ENCODE measurements around the gene SRP72.

Gene SRP72, protein sequence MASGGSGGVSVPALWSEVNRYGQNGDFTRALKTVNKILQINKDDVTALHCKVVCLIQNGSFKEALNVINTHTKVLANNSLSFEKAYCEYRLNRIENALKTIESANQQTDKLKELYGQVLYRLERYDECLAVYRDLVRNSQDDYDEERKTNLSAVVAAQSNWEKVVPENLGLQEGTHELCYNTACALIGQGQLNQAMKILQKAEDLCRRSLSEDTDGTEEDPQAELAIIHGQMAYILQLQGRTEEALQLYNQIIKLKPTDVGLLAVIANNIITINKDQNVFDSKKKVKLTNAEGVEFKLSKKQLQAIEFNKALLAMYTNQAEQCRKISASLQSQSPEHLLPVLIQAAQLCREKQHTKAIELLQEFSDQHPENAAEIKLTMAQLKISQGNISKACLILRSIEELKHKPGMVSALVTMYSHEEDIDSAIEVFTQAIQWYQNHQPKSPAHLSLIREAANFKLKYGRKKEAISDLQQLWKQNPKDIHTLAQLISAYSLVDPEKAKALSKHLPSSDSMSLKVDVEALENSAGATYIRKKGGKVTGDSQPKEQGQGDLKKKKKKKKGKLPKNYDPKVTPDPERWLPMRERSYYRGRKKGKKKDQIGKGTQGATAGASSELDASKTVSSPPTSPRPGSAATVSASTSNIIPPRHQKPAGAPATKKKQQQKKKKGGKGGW

DNA sequence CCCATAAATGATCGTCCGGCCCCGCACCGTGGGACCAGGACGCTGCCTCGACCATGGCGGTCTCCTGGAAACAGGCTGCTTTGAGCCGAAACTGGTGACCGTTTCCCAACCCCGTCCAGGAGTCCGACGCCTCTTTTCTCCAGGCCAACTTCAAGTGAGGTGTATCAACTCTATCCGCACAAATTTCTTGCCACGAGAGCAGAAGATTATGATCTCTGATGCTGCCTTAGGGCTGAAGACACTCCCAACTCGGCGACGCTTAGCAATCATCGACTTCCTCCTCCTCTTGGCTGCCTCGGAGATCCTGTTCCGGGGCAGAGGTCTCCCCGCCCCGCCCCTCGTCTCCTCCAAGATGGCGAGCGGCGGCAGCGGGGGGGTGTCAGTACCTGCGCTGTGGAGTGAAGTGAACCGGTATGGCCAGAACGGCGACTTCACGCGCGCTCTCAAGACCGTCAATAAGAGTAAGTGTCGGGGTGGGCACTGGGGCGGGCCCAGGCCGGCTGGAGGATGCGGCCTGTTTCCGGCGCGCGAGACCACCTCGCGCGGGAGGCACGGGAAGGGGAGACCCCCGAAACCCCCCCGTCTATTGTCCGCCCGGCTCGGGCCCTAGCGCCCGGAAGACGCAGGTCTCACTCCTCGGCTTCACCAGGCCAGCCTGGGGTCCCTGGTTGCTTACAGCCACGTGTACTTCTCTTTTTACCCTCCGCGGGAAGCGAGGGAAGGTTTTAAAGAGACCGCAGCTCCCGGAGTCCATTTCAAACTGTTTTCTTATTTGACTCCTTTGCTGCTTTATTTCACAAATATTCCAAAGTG is at the start of gene SRP72:
Gene SRP72 (plus strand): TSS at position 334 of the 813 bp plus-strand sequence. CDS start 19 bp downstream, at position 353.
- no peak for TF ChIP-seq ZNF274 (IDR thresholded peaks at IDR 0.05; ENCODE audit: low read depth, low read length)
- H3K4me3 ChIP-seq (ENCODE audit: low read length): peak within 1 kb of the TSS; percentile 98

DNA sequence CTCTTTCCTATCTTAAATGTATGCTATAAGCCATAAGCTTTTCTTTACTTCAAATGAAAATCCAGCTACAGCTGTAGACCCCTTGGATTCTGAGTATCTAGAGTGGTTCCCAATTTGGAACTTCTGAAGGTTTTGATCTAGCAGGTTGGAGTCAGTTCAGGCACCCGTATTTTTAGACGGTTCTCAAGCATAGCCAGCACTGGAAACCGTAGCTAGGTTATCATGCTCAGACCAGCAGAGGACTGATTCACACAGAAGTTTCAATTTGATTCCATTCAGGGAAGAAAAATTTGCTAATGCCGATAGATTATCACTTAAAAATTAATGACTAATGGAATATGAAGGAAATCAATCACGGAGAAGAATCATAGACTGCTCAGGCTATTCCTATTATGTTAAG is 43.2 kb upstream of the SRP72 start:
- no peak for TF ChIP-seq ZNF274 (IDR thresholded peaks at IDR 0.05; ENCODE audit: low read depth, low read length)
- no peak overlapping the region for H3K4me3 ChIP-seq (ENCODE audit: low read length)

DNA sequence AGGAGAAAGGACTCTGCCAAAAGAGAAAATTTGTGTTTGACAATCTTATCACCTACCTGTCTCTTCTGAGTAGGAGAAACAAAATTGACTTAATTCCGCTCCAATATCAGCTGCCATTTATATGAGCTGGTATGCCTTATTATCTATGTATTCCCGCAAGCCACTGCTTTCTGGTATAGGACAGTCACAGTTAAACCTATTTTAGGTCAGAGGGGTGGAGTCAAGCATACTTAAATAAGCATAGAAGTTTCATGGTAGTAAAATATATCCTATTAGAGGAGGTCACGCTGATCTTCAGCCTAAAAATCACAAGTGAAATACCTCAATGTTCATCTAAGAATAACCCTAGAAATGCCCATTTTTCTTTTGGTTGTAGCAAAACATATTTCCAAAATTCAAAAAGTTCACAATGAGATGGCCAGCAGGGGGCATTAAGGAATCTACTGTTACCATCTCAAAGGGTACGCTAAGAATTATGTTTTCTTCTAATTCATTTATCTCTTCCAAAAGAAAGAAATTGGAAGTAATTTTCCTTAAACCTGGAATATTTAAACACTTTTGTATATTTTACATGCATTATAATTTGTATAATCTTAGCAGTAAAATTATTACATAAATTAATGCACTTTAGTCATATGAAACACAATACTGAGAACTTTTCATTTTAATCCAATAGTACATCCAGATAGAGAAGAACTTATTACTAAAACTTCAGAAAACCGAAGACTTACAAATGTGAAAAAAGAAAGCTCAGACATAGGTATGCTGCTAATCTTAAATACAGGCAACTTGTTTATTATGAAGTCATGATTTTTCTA is 42.5 kb upstream of the SRP72 start:
- H3K4me3 ChIP-seq (ENCODE audit: low read length): no peak overlapping the region
- no peak for TF ChIP-seq ZNF274 (IDR thresholded peaks at IDR 0.05; ENCODE audit: low read depth, low read length)

DNA sequence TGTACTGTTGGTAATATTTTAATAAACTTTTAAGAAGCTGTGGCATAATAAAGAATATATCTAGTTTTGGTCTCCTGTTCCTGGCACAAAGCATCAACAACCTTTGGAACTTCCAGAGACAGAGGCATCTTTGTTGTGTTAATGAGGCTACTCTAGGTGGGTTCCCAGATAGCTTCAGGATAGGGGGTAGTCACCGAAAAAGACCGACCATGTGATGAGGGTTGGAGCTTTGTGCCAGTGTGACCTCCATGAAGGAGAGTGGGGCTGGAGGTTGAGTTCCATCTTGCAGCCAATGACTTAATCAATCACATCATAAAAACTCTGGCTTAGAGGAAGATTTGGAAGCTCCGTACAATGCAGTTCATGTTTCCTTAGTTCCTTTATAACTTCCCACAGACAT is 41.9 kb upstream of the SRP72 start:
- no peak for TF ChIP-seq ZNF274 (IDR thresholded peaks at IDR 0.05; ENCODE audit: low read depth, low read length)
- no peak overlapping the region for H3K4me3 ChIP-seq (ENCODE audit: low read length)

DNA sequence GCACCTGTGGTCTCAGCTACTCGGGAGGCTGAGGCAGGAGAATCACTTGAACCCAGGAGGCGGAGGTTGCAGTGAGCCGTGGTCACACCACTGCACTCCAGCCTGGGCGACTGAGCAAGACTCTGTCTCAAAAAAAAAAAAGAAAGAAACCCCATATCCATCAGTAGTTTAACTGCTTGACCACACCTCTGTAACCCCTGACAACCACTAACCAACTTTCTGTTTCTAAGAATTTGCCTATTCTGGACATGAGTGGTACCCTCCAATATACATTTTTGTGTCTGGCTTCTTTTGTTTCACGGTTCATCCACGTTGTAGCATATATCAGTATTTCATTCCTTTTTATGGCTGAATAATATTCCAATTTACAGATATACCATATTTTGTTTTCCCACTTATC is 41.1 kb upstream of the SRP72 start:
- H3K4me3 ChIP-seq (ENCODE audit: low read length): no peak overlapping the region
- no peak for TF ChIP-seq ZNF274 (IDR thresholded peaks at IDR 0.05; ENCODE audit: low read depth, low read length)

DNA sequence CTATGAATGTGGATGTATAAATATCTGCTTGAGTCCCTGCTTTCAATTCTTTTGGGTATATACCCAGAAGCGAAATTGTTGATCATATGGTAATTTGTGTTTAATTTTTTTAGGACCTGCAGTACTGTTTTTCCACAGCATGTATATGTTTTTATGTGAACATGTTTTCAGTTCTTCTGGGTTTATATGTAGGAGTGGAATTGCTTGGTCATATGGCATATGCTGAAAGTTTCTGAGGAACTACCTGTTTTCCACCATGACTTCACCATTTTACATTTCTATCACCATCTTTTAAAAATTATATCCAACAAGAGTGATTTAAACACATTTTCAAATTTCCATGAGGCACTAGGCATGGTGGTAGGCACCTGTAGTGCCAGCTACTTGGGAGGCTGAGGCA is 40.2 kb upstream of the SRP72 start:
- no peak overlapping the region for H3K4me3 ChIP-seq (ENCODE audit: low read length)
- TF ChIP-seq ZNF274 (IDR thresholded peaks at IDR 0.05; ENCODE audit: low read depth, low read length): no peak

DNA sequence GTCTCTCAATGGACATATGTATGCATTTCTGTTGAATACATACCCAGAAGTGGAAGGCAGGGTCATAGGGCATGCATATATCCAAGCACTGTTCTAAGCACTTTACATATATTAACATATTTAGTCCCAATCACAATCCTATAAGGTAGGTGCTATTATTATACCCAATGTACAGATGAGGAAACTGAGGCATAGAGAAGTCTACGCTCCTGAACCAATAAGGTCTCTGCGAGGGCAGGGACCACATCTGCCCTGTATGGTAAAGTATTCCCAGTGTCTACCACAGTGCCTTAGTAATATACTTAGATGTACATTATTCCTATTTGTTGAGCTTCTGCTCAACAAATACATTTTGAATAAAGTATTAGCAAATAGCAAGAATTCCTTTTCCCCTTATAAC is 37.2 kb upstream of the SRP72 start:
- no peak for TF ChIP-seq ZNF274 (IDR thresholded peaks at IDR 0.05; ENCODE audit: low read depth, low read length)
- no peak overlapping the region for H3K4me3 ChIP-seq (ENCODE audit: low read length)

DNA sequence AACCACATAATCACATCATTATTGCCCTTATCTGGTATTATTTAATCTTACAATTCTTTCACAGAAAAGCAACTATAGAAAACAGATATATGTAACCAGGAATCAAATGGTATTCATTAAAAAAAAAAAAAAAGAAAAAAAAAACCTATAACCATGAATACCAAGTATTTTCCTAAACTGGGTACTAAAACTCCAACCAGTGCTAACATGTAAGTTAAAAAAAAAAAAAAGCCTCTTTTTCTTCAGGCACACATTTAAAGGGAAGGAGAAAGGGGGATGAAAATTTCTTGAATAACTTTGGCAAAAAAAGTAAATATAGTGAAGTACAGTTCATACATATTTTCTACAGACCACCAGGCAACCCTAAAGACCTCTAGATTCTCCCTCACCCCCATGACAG is 34.1 kb upstream of the SRP72 start:
- TF ChIP-seq ZNF274 (IDR thresholded peaks at IDR 0.05; ENCODE audit: low read depth, low read length): no peak
- peak overlapping the region; percentile 73 for H3K4me3 ChIP-seq (ENCODE audit: low read length)

DNA sequence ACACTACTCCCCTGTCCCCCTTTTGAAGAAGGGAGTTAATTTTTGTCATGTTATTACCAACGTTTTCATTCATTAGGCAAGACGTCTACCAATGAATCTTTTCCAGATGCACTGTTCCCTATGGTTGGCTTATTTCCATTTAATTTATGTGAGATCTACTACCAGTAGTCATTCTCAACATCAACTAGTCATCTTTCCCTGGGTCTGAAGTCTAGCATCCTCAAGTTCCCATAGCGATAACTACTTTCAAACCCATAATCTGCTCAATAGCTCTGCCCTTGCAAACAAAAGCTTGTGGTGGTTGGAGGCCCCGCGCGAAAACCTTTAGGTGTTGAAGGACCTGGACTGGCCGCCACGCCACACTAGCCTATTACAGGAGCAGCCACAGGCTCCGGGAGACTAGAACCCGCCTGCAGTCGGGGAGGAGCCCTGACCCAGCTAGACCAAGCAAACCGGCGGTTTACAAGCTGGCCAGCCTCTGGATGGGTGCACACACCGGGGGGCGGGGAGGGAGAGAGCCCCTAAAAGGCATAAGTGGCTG is 32.7 kb upstream of the SRP72 start:
- no peak for TF ChIP-seq ZNF274 (IDR thresholded peaks at IDR 0.05; ENCODE audit: low read depth, low read length)

DNA sequence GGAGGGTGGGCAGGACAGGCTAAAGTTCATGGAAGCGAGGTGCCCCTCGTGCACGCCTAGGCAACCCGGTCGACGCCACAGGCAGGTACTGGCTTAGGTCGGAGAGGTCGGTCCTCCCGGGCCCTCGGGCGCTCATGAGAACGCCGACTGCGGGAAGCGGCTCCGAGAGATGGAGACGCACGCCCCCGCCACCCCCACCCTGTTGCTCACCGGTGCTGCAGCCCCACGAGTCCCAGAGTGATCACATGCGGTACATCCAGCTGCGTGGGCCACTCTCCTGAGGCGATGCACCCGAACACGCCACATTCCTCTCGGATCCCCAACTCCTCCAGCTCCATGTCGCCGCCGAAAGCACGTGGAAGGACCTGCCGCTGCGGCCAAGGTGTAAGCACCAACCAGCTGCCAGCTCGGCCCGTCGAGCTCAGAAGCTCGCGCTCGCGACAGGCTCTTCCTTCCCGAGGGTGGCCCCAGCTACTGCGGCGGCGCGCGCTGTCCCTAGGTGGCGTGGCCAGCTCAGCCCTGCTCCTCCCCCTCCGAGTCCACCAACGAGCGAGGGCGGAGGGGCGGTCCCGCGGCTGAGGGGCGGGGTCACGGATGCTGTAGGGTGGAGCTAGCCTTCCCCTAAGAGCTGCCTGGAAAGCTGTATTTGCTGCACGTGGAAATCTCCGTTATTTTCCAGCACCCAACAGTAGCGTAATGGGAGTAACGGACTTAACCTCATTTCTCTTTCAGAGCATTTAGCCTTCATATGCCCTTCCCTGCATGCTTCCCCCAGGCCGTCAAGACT is 32.1 kb upstream of the SRP72 start, which contains the start of gene PPAT:
Gene PPAT (minus strand): TSS at position 476 of the 787 bp plus-strand sequence. CDS start 138 bp downstream, at position 338.
- no peak for TF ChIP-seq ZNF274 (IDR thresholded peaks at IDR 0.05; ENCODE audit: low read depth, low read length)

More for the DNA sequence above, 32.7 kb upstream of the SRP72 start:
- H3K4me3 ChIP-seq (ENCODE audit: low read length): peak overlapping the region; percentile 73

DNA sequence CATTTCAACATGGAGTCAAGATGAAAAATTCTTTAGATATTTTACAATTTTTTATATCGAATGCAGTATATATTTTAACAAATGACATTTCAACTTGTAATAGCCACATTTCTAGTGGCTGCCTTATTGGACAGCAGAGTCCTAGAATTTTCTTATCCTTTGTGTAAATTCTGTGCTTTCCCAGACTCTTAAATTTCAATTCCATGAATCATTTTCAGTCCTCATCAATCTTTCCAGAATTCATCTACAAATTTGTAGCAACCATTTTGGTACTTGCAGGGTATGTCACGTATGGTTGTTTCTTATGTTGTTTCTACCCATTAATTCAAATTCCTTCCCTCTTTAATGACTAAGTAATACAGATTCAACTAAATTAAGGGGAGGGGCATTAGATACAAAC is 28.7 kb upstream of the SRP72 start:
- TF ChIP-seq ZNF274 (IDR thresholded peaks at IDR 0.05; ENCODE audit: low read depth, low read length): no peak
- H3K4me3 ChIP-seq (ENCODE audit: low read length): no peak overlapping the region

More for the DNA sequence above, 32.1 kb upstream of the SRP72 start, which contains the start of gene PPAT:
- peak within 1 kb of the TSS; percentile 75 for H3K4me3 ChIP-seq (ENCODE audit: low read length)

DNA sequence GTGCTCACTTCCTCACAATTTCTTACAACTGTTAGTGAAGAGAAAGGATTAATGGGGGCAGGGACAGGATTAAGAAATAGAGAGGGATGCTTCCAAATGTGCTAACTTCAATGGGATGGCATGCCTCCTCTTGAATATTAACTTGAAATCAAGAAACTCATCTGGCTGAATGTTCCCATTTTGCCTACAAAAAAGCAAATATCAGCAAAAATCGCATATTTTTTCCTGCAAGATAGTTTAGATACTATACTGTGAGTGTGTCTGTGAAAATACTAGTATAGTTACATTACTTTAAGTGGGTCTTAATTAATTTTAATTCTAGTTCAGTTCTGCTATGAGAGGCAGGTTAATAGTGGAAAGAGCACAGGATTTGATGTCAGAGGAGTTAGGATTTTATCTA is 26.4 kb upstream of the SRP72 start:
- no peak overlapping the region for H3K4me3 ChIP-seq (ENCODE audit: low read length)
- TF ChIP-seq ZNF274 (IDR thresholded peaks at IDR 0.05; ENCODE audit: low read depth, low read length): no peak

All from GM08714 (cell line).